Neural progenitor cell (in vitro differentiated cells): Measurements from ENCODE around the gene HSD17B13. TPM values are rescaled to one million over a fixed set of nuclear protein-coding genes. Genes with fewer than 3 reads are reported as not detected.

Source experiments
- DNase-seq: peaks from one replicate; pipeline ENCODE4 v3.0.0-alpha.2; 2016; ENCODE audit warnings: low spot score
- H2AFZ ChIP-seq: fragments of 200-600 bp; sonication (generic); replicated peaks from 2 replicates; pipeline ENCODE4 v1.6.1; 2016; ENCODE audit warnings: antibody characterized with exemption
- H3F3A ChIP-seq: fragments of 200-600 bp; sonication (generic); 2 replicates; pipeline ENCODE4 v1.6.1; 2016; ENCODE audit warnings: antibody characterized with exemption, low read depth
- H3K27ac ChIP-seq: fragments of 200-600 bp; sonication (generic); 2 replicates; pipeline ENCODE4 v1.5.1; 2016; ENCODE audit warnings: mild to moderate bottlenecking
- H3K27me3 ChIP-seq: fragments of 200-600 bp; sonication (generic); 2 replicates; pipeline ENCODE4 v1.6.1; 2016; ENCODE audit warnings: mild to moderate bottlenecking, moderate library complexity
- H3K36me3 ChIP-seq: fragments of 200-600 bp; sonication (generic); 2 replicates; pipeline ENCODE4 v1.5.1; 2016
- H3K4me1 ChIP-seq: fragments of 200-600 bp; sonication (generic); 2 replicates; pipeline ENCODE4 v1.6.1; 2016; ENCODE audit warnings: mixed run types
- H3K4me2 ChIP-seq: fragments of 200-600 bp; sonication (generic); 2 replicates; pipeline ENCODE4 v1.6.1; 2016
- H3K4me3 ChIP-seq: fragments of 200-600 bp; sonication (generic); 2 replicates; pipeline ENCODE4 v1.5.1; 2016
- H3K79me2 ChIP-seq: fragments of 200-600 bp; sonication (generic); 2 replicates; pipeline ENCODE4 v1.6.1; 2016; ENCODE audit warnings: low read depth
- H3K9ac ChIP-seq: fragments of 200-600 bp; sonication (generic); 2 replicates; pipeline ENCODE4 v1.6.1; 2016
- H3K9me3 ChIP-seq: fragments of 200-600 bp; sonication (generic); 2 replicates; pipeline ENCODE4 v1.5.1; 2016; ENCODE audit warnings: low read depth
- H4K20me1 ChIP-seq: fragments of 200-600 bp; sonication (generic); 2 replicates; pipeline ENCODE4 v1.6.1; 2016; ENCODE audit warnings: low read depth
- H3K27ac Mint-ChIP-seq: 3 replicates; pipeline ENCODE4 v1.8.0; 2021; ENCODE audit warnings: mixed read lengths
- H3K27me3 Mint-ChIP-seq: 2 replicates; pipeline ENCODE4 v1.8.0; 2022; ENCODE audit warnings: low read depth, mild to moderate bottlenecking, inconsistent platforms, moderate library complexity, mixed read lengths; ENCODE audit not compliant: insufficient read depth
- H3K36me3 Mint-ChIP-seq: 3 replicates; pipeline ENCODE4 v1.8.0; 2021; ENCODE audit warnings: mixed read lengths
- H3K4me1 Mint-ChIP-seq: 3 replicates; pipeline ENCODE4 v1.8.0; 2021; ENCODE audit warnings: mixed read lengths
- H3K4me3 Mint-ChIP-seq: 3 replicates; pipeline ENCODE4 v1.8.0; 2021; ENCODE audit warnings: mild to moderate bottlenecking, moderate library complexity, mixed read lengths
- H3K9me3 Mint-ChIP-seq: 3 replicates; pipeline ENCODE4 v1.8.0; 2020; ENCODE audit warnings: mixed read lengths
- EZH2 ChIP-seq: fragments of 200-600 bp; sonication (generic); IDR thresholded peaks from 2 replicates; pipeline ENCODE4 v1.6.1; 2017; ENCODE audit warnings: antibody characterized with exemption, mild to moderate bottlenecking, moderate library complexity
- EZH2phosphoT487 ChIP-seq: fragments of 200-600 bp; sonication (generic); IDR thresholded peaks from 2 replicates; pipeline ENCODE4 v1.6.1; 2017; ENCODE audit warnings: antibody characterized with exemption
- total RNA-seq: library from RNA; depleted of rRNA; stranded (reverse); fragments of >200 nt; gene quantifications from 2 replicates; pipeline ENCODE4 v1.2.3, GENCODE V29; 2015; ENCODE audit warnings: low replicate concordance
- TF ChIP-seq, protein P1 (sequence below): fragments of 200-600 bp; sonication (generic); IDR thresholded peaks from 2 replicates; pipeline ENCODE4 v1.5.1; 2017; ENCODE audit warnings: antibody characterized with exemption, mild to moderate bottlenecking

Gene HSD17B13
- total RNA-seq, 1 donor from 2014 or later, result 0.60 TPM

DNA sequence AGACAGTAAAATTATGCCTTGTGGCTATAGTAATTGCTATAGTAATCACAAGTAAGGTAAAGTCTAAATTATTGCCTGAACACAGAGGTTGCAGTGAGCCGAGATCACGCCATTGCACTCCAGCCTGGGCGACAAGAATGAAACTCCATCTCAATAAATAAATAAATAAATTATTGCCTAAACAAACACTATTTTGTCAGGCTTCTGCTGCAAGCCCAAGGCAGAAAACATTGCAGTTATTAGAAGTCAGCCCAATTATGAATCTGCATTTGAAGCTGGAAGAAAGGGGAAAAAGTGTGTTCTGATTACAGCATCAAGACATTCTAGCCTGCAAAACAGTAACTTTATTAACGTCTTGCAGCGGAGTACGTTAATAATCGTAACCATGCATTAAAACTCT is 17.1 kb downstream of the HSD17B13 start:
- H3K27ac Mint-ChIP-seq, result no peak overlapping the region
- H3K27me3 ChIP-seq, result no peaks in the 10 kb centered on the region

GRCh38 chr4:87304745-87305432 is 17.8 kb downstream of the HSD17B13 start:
- Histone ChIP-seq H3K79me2 (no peaks in the 10 kb centered on the region), H4K20me1 (no peaks in the 10 kb centered on the region), H3K4me1 (no peaks in the 10 kb centered on the region), H3K36me3 (no peaks in the 10 kb centered on the region), H3K9ac (no peak overlapping the region), H3K27ac (no peak overlapping the region), H3K4me2 (no peak overlapping the region), H3K27me3 (no peaks in the 10 kb centered on the region), H3K9me3 (no peaks in the 10 kb centered on the region), H3F3A (no peaks in the 10 kb centered on the region), H3K4me3 (no peak overlapping the region), H2AFZ (no peak overlapping the region)
- DNase-seq, result no peak
- TF ChIP-seq EZH2phosphoT487, result no peak
- TF ChIP-seq, protein P1, sequence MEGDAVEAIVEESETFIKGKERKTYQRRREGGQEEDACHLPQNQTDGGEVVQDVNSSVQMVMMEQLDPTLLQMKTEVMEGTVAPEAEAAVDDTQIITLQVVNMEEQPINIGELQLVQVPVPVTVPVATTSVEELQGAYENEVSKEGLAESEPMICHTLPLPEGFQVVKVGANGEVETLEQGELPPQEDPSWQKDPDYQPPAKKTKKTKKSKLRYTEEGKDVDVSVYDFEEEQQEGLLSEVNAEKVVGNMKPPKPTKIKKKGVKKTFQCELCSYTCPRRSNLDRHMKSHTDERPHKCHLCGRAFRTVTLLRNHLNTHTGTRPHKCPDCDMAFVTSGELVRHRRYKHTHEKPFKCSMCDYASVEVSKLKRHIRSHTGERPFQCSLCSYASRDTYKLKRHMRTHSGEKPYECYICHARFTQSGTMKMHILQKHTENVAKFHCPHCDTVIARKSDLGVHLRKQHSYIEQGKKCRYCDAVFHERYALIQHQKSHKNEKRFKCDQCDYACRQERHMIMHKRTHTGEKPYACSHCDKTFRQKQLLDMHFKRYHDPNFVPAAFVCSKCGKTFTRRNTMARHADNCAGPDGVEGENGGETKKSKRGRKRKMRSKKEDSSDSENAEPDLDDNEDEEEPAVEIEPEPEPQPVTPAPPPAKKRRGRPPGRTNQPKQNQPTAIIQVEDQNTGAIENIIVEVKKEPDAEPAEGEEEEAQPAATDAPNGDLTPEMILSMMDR, result no peak
- TF ChIP-seq EZH2, result no peak
- Mint-ChIP-seq H3K36me3 (no peaks in the 10 kb centered on the region), H3K9me3 (no peaks in the 10 kb centered on the region), H3K4me1 (peaks cover 29% of the 10 kb centered on the region), H3K27ac (no peak overlapping the region), H3K27me3 (no peaks in the 10 kb centered on the region), H3K4me3 (no peak overlapping the region)

More for the DNA sequence above, 17.1 kb downstream of the HSD17B13 start:
- TF ChIP-seq EZH2phosphoT487 (no peak), EZH2 (no peak)
- TF ChIP-seq, protein P1, result no peak
- H3K4me1 ChIP-seq, result no peaks in the 10 kb centered on the region
- H3K9me3 ChIP-seq, result no peaks in the 10 kb centered on the region
- no peaks in the 10 kb centered on the region for H3F3A ChIP-seq
- no peaks in the 10 kb centered on the region for H3K36me3 ChIP-seq
- no peaks in the 10 kb centered on the region for H4K20me1 ChIP-seq
- H3K27me3 Mint-ChIP-seq, result no peaks in the 10 kb centered on the region
- H2AFZ ChIP-seq, result no peak overlapping the region
- no peaks in the 10 kb centered on the region for H3K9me3 Mint-ChIP-seq
- no peak overlapping the region for H3K4me3 Mint-ChIP-seq
- peaks cover 29% of the 10 kb centered on the region for H3K4me1 Mint-ChIP-seq
- H3K4me3 ChIP-seq, result no peak overlapping the region
- H3K9ac ChIP-seq, result no peak overlapping the region
- no peak overlapping the region for H3K27ac ChIP-seq
- H3K4me2 ChIP-seq, result no peak overlapping the region
- H3K79me2 ChIP-seq, result no peaks in the 10 kb centered on the region
- H3K36me3 Mint-ChIP-seq, result no peaks in the 10 kb centered on the region
- DNase-seq, result no peak

DNA sequence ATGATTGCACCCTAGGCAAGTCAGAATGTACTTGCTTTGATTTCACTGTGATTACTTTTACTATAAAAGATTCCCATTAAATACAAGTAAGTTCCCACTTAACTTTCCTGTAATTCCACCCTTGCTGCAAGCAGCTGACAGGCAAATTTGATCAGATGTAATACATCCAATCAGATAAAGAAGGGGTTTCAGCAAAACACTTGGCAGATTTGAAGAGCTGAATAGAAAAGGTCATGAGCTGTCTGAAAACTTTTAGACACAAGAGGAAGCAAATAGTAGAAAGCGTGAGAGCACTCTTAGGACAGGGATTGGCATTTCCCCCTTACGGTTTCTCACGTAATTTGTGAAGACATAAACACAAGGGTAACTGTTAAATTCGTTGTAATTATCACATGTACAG is 22.8 kb downstream of the HSD17B13 start:
- H2AFZ ChIP-seq, result no peak overlapping the region

More for the DNA sequence above, 22.8 kb downstream of the HSD17B13 start:
- H3K9me3 ChIP-seq, result no peaks in the 10 kb centered on the region
- no peak overlapping the region for H3K4me3 Mint-ChIP-seq
- H3K4me3 ChIP-seq, result no peak overlapping the region
- DNase-seq, result no peak
- no peaks in the 10 kb centered on the region for H3F3A ChIP-seq
- H3K79me2 ChIP-seq, result no peaks in the 10 kb centered on the region
- H4K20me1 ChIP-seq, result no peaks in the 10 kb centered on the region
- H3K9me3 Mint-ChIP-seq, result peaks cover 1% of the 10 kb centered on the region
- TF ChIP-seq EZH2 (no peak), EZH2phosphoT487 (no peak)
- TF ChIP-seq, protein P1, result no peak
- no peak overlapping the region for H3K9ac ChIP-seq
- H3K4me2 ChIP-seq, result no peak overlapping the region
- no peaks in the 10 kb centered on the region for H3K4me1 ChIP-seq
- H3K27ac Mint-ChIP-seq, result no peak overlapping the region
- no peak overlapping the region for H3K27ac ChIP-seq
- H3K27me3 ChIP-seq, result no peaks in the 10 kb centered on the region
- H3K36me3 Mint-ChIP-seq, result no peaks in the 10 kb centered on the region
- no peaks in the 10 kb centered on the region for H3K36me3 ChIP-seq
- H3K27me3 Mint-ChIP-seq, result no peaks in the 10 kb centered on the region
- H3K4me1 Mint-ChIP-seq, result peaks cover 9% of the 10 kb centered on the region
